ENCODE results near the gene LPCAT1. TPM values are rescaled to one million over a fixed set of nuclear protein-coding genes. Genes with fewer than 3 reads are reported as not detected.

LPCAT1 gene
- total RNA-seq, 1 experiment from 2014 or later = 17.1 TPM

GRCh38 chr5:1543398-1544293, 19.9 kb upstream of the LPCAT1 start:
- Mint-ChIP-seq H3K27ac (ENCODE audit: low read depth, unreplicated experiment) (peak overlapping the region; percentile 81), H3K36me3 (ENCODE audit: insufficient read depth, unreplicated experiment) (peaks cover 4% of the 10 kb centered on the region), H3K4me3 (ENCODE audit: unreplicated experiment) (no peak overlapping the region), H3K27me3 (ENCODE audit: insufficient read depth, unreplicated experiment) (peaks cover 41% of the 10 kb centered on the region), H3K9me3 (ENCODE audit: unreplicated experiment) (no peaks in the 10 kb centered on the region), H3K4me1 (ENCODE audit: insufficient read depth, unreplicated experiment) (peaks cover 11% of the 10 kb centered on the region)
- no TSS peak for BruUV-seq (replicated peaks)
- intact Hi-C loops (cut with micrococcal nuclease) = loop anchor here (1.0 kb wide), 1 partner anchor 20 kb away; the partner anchor contains the start of gene LPCAT1
- peak; percentile 49 for DNase-seq (ENCODE audit: unreplicated experiment)
- CTCF ChIA-PET = interaction anchor here (0.6 kb wide), 1 partner anchor 490 kb away, joined by 3 read pairs; no protein-coding TSS in a partner anchor
- POLR2A ChIA-PET = interaction anchor here (0.6 to 1.3 kb wide), 4 partner anchors 9 to 200 kb away, joined by 3 to 7 read pairs (median 4); no protein-coding TSS in a partner anchor
- TF ChIP-seq CTCF (IDR thresholded peaks at IDR 0.05; ENCODE audit: unreplicated experiment) = no peak

- intact Hi-C loops (cut with micrococcal nuclease) = loop anchor here (1.0 kb wide), 1 partner anchor 19 kb away; the partner anchor contains the start of gene LPCAT1
- peaks cover 7% of the 10 kb centered on the region for H3K4me1 Mint-ChIP-seq (ENCODE audit: insufficient read depth, unreplicated experiment)
- H3K27ac Mint-ChIP-seq (ENCODE audit: low read depth, unreplicated experiment) = peak overlapping the region; percentile 81
- peak; percentile 99 for DNase-seq (ENCODE audit: unreplicated experiment)
- POLR2A ChIA-PET = interaction anchor here (0.6 to 1.3 kb wide), 5 partner anchors 10 to 199 kb away, joined by 3 to 7 read pairs (median 3); no protein-coding TSS in a partner anchor
- no peak for TF ChIP-seq CTCF (IDR thresholded peaks at IDR 0.05; ENCODE audit: unreplicated experiment)
- no TSS peak for BruUV-seq (replicated peaks)
- CTCF ChIA-PET = interaction anchor here (0.6 kb wide), 1 partner anchor 213 kb away, joined by 4 read pairs; no protein-coding TSS in a partner anchor
- H3K9me3 Mint-ChIP-seq (ENCODE audit: unreplicated experiment) = no peaks in the 10 kb centered on the region
- no peaks in the 10 kb centered on the region for H3K36me3 Mint-ChIP-seq (ENCODE audit: insufficient read depth, unreplicated experiment)
- H3K4me3 Mint-ChIP-seq (ENCODE audit: unreplicated experiment) = peak overlapping the region; percentile 30
- H3K27me3 Mint-ChIP-seq (ENCODE audit: insufficient read depth, unreplicated experiment) = peaks cover 41% of the 10 kb centered on the region
Measured at GRCh38 chr5:1542781-1543180, 19.0 kb upstream of the LPCAT1 start.

GRCh38 chr5:1541702-1542400, 18.1 kb upstream of the LPCAT1 start:
- BruUV-seq (replicated peaks) = no TSS peak
- DNase-seq (ENCODE audit: unreplicated experiment) = no peak
- POLR2A ChIA-PET = interaction anchor here (0.8 kb wide), 1 partner anchor 14 kb away, joined by 3 read pairs; no protein-coding TSS in a partner anchor

More at GRCh38 chr5:1541702-1542400, 18.1 kb upstream of the LPCAT1 start:
- H3K27ac Mint-ChIP-seq (ENCODE audit: low read depth, unreplicated experiment) = no peak overlapping the region
- H3K36me3 Mint-ChIP-seq (ENCODE audit: insufficient read depth, unreplicated experiment) = no peaks in the 10 kb centered on the region
- peaks cover 44% of the 10 kb centered on the region for H3K27me3 Mint-ChIP-seq (ENCODE audit: insufficient read depth, unreplicated experiment)
- intact Hi-C loops (cut with micrococcal nuclease) = no loop called here
- TF ChIP-seq CTCF (IDR thresholded peaks at IDR 0.05; ENCODE audit: unreplicated experiment) = no peak
- peaks cover 7% of the 10 kb centered on the region for H3K4me1 Mint-ChIP-seq (ENCODE audit: insufficient read depth, unreplicated experiment)
- CTCF ChIA-PET = interaction anchor here (0.6 kb wide), 1 partner anchor 212 kb away, joined by 4 read pairs; no protein-coding TSS in a partner anchor
- no peaks in the 10 kb centered on the region for H3K9me3 Mint-ChIP-seq (ENCODE audit: unreplicated experiment)
- no peak overlapping the region for H3K4me3 Mint-ChIP-seq (ENCODE audit: unreplicated experiment)

Measured in MCF 10A (cell line).